GM23338 (cell line): ENCODE data around the gene NPY4R.
"Not testable (repeated sequence)": the region's sequence is repeated elsewhere in the genome, so short reads cannot be mapped to it uniquely, and the experiment has no call there.

Experiments
- CTCF ChIP-seq, 2 experiments: fragments of 200-600 bp in 1 of 2; sonication (generic) in 1 of 2; conservative IDR thresholded peaks; 2 replicates each; pipeline versions ENCODE4 v1.5.1 to v1.6.1; 2016 to 2017; ENCODE audit warnings: antibody characterized with exemption in 2 of 2, low read depth in 2 of 2, mild to moderate bottlenecking in 2 of 2, moderate library complexity in 1 of 2
- EZH2 ChIP-seq: fragments of 200-600 bp; sonication (generic); IDR thresholded peaks from one replicate; pipeline ENCODE4 v1.8.0; 2017; ENCODE audit warnings: antibody characterized with exemption, mild to moderate bottlenecking, low read depth; ENCODE audit not compliant: unreplicated experiment
- EZH2phosphoT487 ChIP-seq: fragments of 200-600 bp; sonication (generic); IDR thresholded peaks from one replicate; pipeline ENCODE4 v1.8.1; 2018; ENCODE audit warnings: antibody characterized with exemption; ENCODE audit not compliant: unreplicated experiment

- TF ChIP-seq EZH2; CTCF (conservative IDR thresholded peaks at IDR 0.05; ENCODE audit: low read depth in 2 of 2); EZH2phosphoT487: not testable (repeated sequence)
These were observed 8.7 kb downstream of the NPY4R start for GRCh38 chr10:46457071-46457470.
